LNCAP (cell line): ENCODE measurements around the gene BCAP29.

ENCODE experiments used
- TF ChIP-seq, protein P1 (sequence below): fragments of 450-650 bp; IDR thresholded peaks from 2 replicates; pipeline ENCODE4 v1.5.1; 2017; ENCODE audit warnings: mild to moderate bottlenecking

The BCAP29 gene

GRCh38 chr7:107644309-107644974, 64.4 kb downstream of the BCAP29 start:
- TF ChIP-seq, protein P1, sequence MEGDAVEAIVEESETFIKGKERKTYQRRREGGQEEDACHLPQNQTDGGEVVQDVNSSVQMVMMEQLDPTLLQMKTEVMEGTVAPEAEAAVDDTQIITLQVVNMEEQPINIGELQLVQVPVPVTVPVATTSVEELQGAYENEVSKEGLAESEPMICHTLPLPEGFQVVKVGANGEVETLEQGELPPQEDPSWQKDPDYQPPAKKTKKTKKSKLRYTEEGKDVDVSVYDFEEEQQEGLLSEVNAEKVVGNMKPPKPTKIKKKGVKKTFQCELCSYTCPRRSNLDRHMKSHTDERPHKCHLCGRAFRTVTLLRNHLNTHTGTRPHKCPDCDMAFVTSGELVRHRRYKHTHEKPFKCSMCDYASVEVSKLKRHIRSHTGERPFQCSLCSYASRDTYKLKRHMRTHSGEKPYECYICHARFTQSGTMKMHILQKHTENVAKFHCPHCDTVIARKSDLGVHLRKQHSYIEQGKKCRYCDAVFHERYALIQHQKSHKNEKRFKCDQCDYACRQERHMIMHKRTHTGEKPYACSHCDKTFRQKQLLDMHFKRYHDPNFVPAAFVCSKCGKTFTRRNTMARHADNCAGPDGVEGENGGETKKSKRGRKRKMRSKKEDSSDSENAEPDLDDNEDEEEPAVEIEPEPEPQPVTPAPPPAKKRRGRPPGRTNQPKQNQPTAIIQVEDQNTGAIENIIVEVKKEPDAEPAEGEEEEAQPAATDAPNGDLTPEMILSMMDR: no peak

DNA sequence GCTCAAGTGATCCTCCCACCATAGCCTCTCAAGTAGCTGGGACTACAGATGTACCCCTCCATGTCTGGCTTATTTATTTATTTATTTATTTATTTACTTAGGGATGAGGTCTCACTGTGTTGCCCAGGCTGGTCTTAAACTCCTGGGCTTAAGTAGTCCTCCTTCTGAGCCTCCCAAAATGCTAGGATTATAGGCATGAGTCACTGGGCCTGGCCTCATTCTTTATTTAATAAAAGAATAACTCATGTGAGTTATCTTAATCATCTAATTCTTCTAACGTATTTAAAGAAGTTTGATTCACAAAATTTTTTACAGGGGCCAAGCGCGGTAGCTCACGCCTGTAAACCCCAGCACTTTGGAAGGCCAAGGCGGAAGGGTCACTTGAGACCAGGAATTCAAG, 72.6 kb downstream of the BCAP29 start:
- TF ChIP-seq, protein P1: no peak

DNA sequence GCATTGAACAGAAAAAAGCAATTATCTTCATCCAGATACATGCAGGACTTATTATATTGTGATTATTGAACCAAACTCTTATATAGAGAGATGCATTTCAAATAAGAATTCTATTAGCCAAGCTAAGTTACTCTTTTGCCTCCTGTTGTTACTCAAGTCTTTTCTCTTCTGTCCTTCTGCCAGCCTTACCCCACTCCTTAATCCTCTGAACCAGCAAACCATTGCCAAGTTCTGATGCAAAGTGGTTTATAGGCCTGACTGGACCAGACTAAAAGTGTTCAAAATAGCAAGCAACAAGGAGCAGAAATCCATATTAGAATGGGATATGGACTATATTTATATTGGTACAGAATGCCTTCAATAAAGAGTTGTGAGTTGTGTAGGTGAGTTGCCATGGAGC, 78.4 kb downstream of the BCAP29 start:
- TF ChIP-seq, protein P1: no peak

GRCh38 chr7:107659666-107660065, 79.6 kb downstream of the BCAP29 start:
- TF ChIP-seq, protein P1: no peak

- TF ChIP-seq, protein P1: no peak
These were observed 80.5 kb downstream of the BCAP29 start, which contains the start of gene SLC26A4 for GRCh38 chr7:107660381-107661080. TSS of gene SLC26A4 (plus strand) at chr7:107660828. CDS start at chr7:107661642, 814 bp downstream.

- TF ChIP-seq, protein P1: peak; percentile 36; the same call in 1 of the 2 replicates
These were observed 81.2 kb downstream of the BCAP29 start for GRCh38 chr7:107661081-107661864.

GRCh38 chr7:107661865-107662379, 81.9 kb downstream of the BCAP29 start:
- TF ChIP-seq, protein P1: no peak
